OCI-LY3 (cell line): Measurements from ENCODE around the gene ATP6V1G3.

Experiments
- H2AFZ ChIP-seq: fragments of 200-600, 300-600 bp; shearing (Covaris generic); 2 replicates; pipeline ENCODE4 v1.6.0; 2014; ENCODE audit warnings: antibody characterized with exemption, low read depth, low read length
- H3K27ac ChIP-seq: fragments of 200-600, 300-600 bp; sonication (generic); 2 replicates; pipeline ENCODE4 v1.5.1; 2014; ENCODE audit warnings: mild to moderate bottlenecking, low read length, moderate library complexity, mixed read lengths
- H3K27me3 ChIP-seq: fragments of 200-600, 300-600 bp; sonication (generic); 2 replicates; pipeline ENCODE4 v1.6.1; 2014; ENCODE audit warnings: low read depth, low read length, mixed read lengths
- H3K36me3 ChIP-seq: fragments of 200-600, 300-600 bp; sonication (generic); replicated peaks from 2 replicates; pipeline ENCODE3; 2014; ENCODE audit warnings: low read depth, low read length, mixed read lengths
- H3K4me1 ChIP-seq: fragments of 300-600, 200-600 bp; sonication (generic); 2 replicates; pipeline ENCODE4 v1.6.1; 2014; ENCODE audit warnings: low read length, mixed read lengths
- H3K4me2 ChIP-seq: fragments of 200-600, 300-600 bp; sonication (generic); 2 replicates; pipeline ENCODE4 v1.6.1; 2014; ENCODE audit warnings: low read length, mixed read lengths
- H3K4me3 ChIP-seq: fragments of 300-600, 200-600 bp; sonication (generic); 2 replicates; pipeline ENCODE4 v1.5.1; 2014; ENCODE audit warnings: antibody characterized with exemption, mild to moderate bottlenecking, low read length, moderate library complexity
- H3K79me2 ChIP-seq: fragments of 300-600, 200-600 bp; shearing (Covaris generic); 2 replicates; pipeline ENCODE4 v1.6.1; 2014; ENCODE audit warnings: mild to moderate bottlenecking, low read length, mixed read lengths
- H3K9ac ChIP-seq: fragments of 300-600, 200-600 bp; shearing (Covaris generic); 2 replicates; pipeline ENCODE4 v1.6.0; 2014; ENCODE audit warnings: mild to moderate bottlenecking, low read length, moderate library complexity
- H3K9me3 ChIP-seq: fragments of 200-600, 300-600 bp; shearing (Covaris generic); 2 replicates; pipeline ENCODE4 v1.6.1; 2014; ENCODE audit warnings: low read length, mixed read lengths; ENCODE audit not compliant: insufficient read depth
- H4K20me1 ChIP-seq: fragments of 200-600, 300-600 bp; sonication (generic); 2 replicates; pipeline ENCODE4 v1.6.1; 2016; ENCODE audit warnings: low read length, mixed read lengths; ENCODE audit not compliant: insufficient read depth
- CTCF ChIP-seq: fragments of 200-600, 300-600 bp; sonication (generic); IDR thresholded peaks from 2 replicates; pipeline ENCODE4 v1.5.1; 2014; ENCODE audit warnings: antibody characterized with exemption, low read length, low read depth
- EZH2phosphoT487 ChIP-seq: fragments of 200-600 bp; shearing (Covaris generic); IDR thresholded peaks from 2 replicates; pipeline ENCODE4 v1.6.1; 2018; ENCODE audit warnings: antibody characterized with exemption, mixed run types, low read depth

ATP6V1G3 gene

GRCh38 chr1:198498881-198499280 lies 41.6 kb downstream of the ATP6V1G3 start:
- H3K79me2 ChIP-seq: no peaks in the 10 kb centered on the region
- H2AFZ ChIP-seq: no peak overlapping the region
- no peak overlapping the region for H3K4me3 ChIP-seq
- peaks cover 24% of the 10 kb centered on the region for H3K4me1 ChIP-seq
- no peaks in the 10 kb centered on the region for H3K27me3 ChIP-seq
- no peak for TF ChIP-seq CTCF
- no peak for TF ChIP-seq EZH2phosphoT487
- no peaks in the 10 kb centered on the region for H3K36me3 ChIP-seq
- no peak overlapping the region for H3K27ac ChIP-seq
- H4K20me1 ChIP-seq: no peaks in the 10 kb centered on the region
- no peak overlapping the region for H3K9ac ChIP-seq
- H3K4me2 ChIP-seq: no peak overlapping the region
- no peaks in the 10 kb centered on the region for H3K9me3 ChIP-seq

GRCh38 chr1:198498103-198498385 lies 42.4 kb downstream of the ATP6V1G3 start:
- Histone ChIP-seq H3K36me3 (no peaks in the 10 kb centered on the region), H3K4me1 (peaks cover 24% of the 10 kb centered on the region), H3K9ac (no peak overlapping the region), H2AFZ (peak overlapping the region; percentile 8; the same call in 1 of the 2 replicates), H3K27me3 (no peaks in the 10 kb centered on the region), H3K9me3 (no peaks in the 10 kb centered on the region), H4K20me1 (no peaks in the 10 kb centered on the region), H3K4me3 (no peak overlapping the region), H3K27ac (peak overlapping the region; percentile 39), H3K4me2 (peak overlapping the region; percentile 26), H3K79me2 (no peaks in the 10 kb centered on the region)
- no peak for TF ChIP-seq CTCF
- no peak for TF ChIP-seq EZH2phosphoT487

GRCh38 chr1:198497326-198498102 lies 43.0 kb downstream of the ATP6V1G3 start:
- H3K9ac ChIP-seq: no peak overlapping the region
- H3K9me3 ChIP-seq: no peaks in the 10 kb centered on the region
- H3K27ac ChIP-seq: peak overlapping the region; percentile 39
- no peak for TF ChIP-seq CTCF
- TF ChIP-seq EZH2phosphoT487: no peak
- H4K20me1 ChIP-seq: no peaks in the 10 kb centered on the region
- H3K27me3 ChIP-seq: no peaks in the 10 kb centered on the region
- H3K4me1 ChIP-seq: peaks cover 24% of the 10 kb centered on the region
- no peak overlapping the region for H3K4me3 ChIP-seq
- H2AFZ ChIP-seq: peak overlapping the region; percentile 8; the same call in 1 of the 2 replicates
- no peaks in the 10 kb centered on the region for H3K79me2 ChIP-seq
- H3K36me3 ChIP-seq: no peaks in the 10 kb centered on the region
- peak overlapping the region; percentile 26 for H3K4me2 ChIP-seq

GRCh38 chr1:198496216-198497143 lies 44.0 kb downstream of the ATP6V1G3 start:
- no peaks in the 10 kb centered on the region for H3K27me3 ChIP-seq
- no peak overlapping the region for H2AFZ ChIP-seq

More at GRCh38 chr1:198496216-198497143, 44.0 kb downstream of the ATP6V1G3 start:
- H3K4me3 ChIP-seq: no peak overlapping the region
- no peaks in the 10 kb centered on the region for H4K20me1 ChIP-seq
- no peak overlapping the region for H3K27ac ChIP-seq
- H3K9ac ChIP-seq: no peak overlapping the region
- peaks cover 16% of the 10 kb centered on the region for H3K4me1 ChIP-seq
- H3K36me3 ChIP-seq: no peaks in the 10 kb centered on the region
- TF ChIP-seq CTCF (no peak), EZH2phosphoT487 (no peak)
- H3K9me3 ChIP-seq: no peaks in the 10 kb centered on the region
- H3K79me2 ChIP-seq: no peaks in the 10 kb centered on the region
- H3K4me2 ChIP-seq: no peak overlapping the region
